Measurements from ENCODE around the gene TTI1. TPM values are rescaled to one million over a fixed set of nuclear protein-coding genes. Genes with fewer than 3 reads are reported as not detected.

Gene TTI1
- total RNA-seq, 1 donor from 2014 or later, result 51.9 TPM

DNA sequence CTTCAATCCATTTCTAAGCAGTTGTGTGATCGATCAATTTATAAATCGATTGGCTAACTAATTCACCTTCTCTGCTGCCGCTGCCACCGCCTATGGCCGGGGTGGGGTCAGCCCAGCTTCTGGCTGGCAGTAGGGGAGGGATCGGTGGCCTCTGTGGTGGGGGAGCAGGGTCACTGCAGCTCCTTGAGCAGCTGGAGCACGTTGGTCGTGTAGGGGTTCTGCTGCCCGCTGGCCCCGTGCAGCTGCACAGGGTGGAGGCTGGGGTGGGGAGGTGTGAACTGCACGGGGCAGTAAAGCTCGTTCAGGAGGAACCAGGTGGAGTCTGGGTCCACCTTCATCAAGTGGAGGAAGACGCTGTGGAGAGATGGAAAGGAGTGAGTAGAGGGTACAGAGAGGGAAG, 50.0 kb downstream of the TTI1 start:
- H3K36me3 Mint-ChIP-seq (ENCODE audit: insufficient read depth), result peaks cover 10% of the 10 kb centered on the region
- no peaks in the 10 kb centered on the region for H3K9me3 Mint-ChIP-seq (ENCODE audit: low read depth)
- no peak overlapping the region for H3K27ac Mint-ChIP-seq
- TF ChIP-seq, protein P1, sequence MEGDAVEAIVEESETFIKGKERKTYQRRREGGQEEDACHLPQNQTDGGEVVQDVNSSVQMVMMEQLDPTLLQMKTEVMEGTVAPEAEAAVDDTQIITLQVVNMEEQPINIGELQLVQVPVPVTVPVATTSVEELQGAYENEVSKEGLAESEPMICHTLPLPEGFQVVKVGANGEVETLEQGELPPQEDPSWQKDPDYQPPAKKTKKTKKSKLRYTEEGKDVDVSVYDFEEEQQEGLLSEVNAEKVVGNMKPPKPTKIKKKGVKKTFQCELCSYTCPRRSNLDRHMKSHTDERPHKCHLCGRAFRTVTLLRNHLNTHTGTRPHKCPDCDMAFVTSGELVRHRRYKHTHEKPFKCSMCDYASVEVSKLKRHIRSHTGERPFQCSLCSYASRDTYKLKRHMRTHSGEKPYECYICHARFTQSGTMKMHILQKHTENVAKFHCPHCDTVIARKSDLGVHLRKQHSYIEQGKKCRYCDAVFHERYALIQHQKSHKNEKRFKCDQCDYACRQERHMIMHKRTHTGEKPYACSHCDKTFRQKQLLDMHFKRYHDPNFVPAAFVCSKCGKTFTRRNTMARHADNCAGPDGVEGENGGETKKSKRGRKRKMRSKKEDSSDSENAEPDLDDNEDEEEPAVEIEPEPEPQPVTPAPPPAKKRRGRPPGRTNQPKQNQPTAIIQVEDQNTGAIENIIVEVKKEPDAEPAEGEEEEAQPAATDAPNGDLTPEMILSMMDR (IDR thresholded peaks at IDR 0.05; ENCODE audit: unreplicated experiment), result no peak
- DNase-seq (ENCODE audit: low spot score, unreplicated experiment), result no peak
- peaks cover 13% of the 10 kb centered on the region for H3K4me1 Mint-ChIP-seq (ENCODE audit: low read depth)
- no peak overlapping the region for H3K4me3 Mint-ChIP-seq (ENCODE audit: low read depth)
- H3K27me3 Mint-ChIP-seq, result no peaks in the 10 kb centered on the region

DNA sequence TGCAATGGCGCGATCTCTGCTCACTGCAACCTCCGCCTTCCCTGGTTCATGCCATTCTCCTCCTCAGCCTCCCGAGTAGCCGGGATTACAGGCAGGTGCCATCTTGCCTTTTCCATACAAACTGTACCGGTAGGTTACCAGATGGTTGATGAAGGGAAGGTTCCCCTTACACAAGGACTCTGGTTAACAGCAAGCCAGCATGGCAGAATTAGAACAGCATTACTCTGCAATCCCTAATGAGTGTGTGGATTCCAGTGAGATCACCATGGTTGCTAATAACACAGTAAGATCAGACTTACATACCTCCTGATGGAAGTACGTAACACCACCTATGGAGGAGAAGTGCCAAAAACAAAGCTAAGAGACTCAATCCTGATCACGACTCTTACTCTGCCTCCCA, 51.7 kb downstream of the TTI1 start:
- Mint-ChIP-seq H3K9me3 (ENCODE audit: low read depth) (no peaks in the 10 kb centered on the region), H3K27me3 (peaks cover 4% of the 10 kb centered on the region), H3K4me1 (ENCODE audit: low read depth) (peaks cover 4% of the 10 kb centered on the region), H3K36me3 (ENCODE audit: insufficient read depth) (peaks cover 10% of the 10 kb centered on the region), H3K27ac (no peak overlapping the region), H3K4me3 (ENCODE audit: low read depth) (no peak overlapping the region)
- TF ChIP-seq, protein P1 (IDR thresholded peaks at IDR 0.05; ENCODE audit: unreplicated experiment), result no peak
- DNase-seq (ENCODE audit: low spot score, unreplicated experiment), result no peak

DNA sequence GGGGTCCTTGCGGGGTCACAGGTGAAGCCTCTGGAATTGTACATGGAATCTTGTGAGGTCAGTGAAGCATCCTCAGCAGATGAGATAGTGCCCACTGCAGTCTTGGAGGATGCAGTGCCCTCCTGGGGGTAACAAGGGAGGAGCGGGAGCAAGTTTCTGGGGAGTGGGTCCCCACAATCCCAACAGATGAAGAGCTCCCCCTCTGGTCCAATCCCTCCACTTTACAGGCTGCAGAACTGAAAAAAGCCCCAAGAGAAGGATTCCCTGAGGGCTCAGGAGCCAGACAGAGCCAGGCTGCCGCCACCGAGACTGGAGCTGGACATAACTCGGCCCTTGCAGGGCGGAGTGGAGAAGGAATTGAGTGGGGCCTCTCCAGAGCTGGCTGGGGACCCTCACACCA, 52.4 kb downstream of the TTI1 start:
- Mint-ChIP-seq H3K9me3 (ENCODE audit: low read depth) (no peaks in the 10 kb centered on the region), H3K27me3 (peaks cover 4% of the 10 kb centered on the region), H3K36me3 (ENCODE audit: insufficient read depth) (peaks cover 10% of the 10 kb centered on the region), H3K27ac (no peak overlapping the region), H3K4me3 (ENCODE audit: low read depth) (no peak overlapping the region), H3K4me1 (ENCODE audit: low read depth) (peaks cover 4% of the 10 kb centered on the region)
- TF ChIP-seq, protein P1 (IDR thresholded peaks at IDR 0.05; ENCODE audit: unreplicated experiment), result no peak
- no peak for DNase-seq (ENCODE audit: low spot score, unreplicated experiment)

DNA sequence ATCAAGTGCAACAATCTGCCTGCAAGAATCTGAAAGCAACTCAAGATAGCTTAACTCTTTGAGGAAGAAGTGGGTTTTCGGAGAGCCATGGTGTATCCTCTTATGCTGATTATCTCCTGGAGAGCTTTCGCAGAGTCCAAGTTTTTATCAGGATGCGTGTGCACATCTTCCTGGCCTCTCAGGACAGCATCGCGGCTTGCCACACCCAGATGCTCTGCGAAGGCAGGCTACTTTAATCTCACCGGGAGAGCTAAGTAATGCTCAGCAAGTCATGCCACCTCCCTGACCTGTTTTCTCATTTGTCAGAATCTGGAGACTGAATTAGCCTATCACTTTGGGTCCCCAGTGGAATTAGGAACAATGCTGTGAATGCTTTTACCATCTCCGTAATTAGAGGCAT, 52.9 kb downstream of the TTI1 start:
- peaks cover 10% of the 10 kb centered on the region for H3K36me3 Mint-ChIP-seq (ENCODE audit: insufficient read depth)
- no peaks in the 10 kb centered on the region for H3K9me3 Mint-ChIP-seq (ENCODE audit: low read depth)
- H3K27ac Mint-ChIP-seq, result no peak overlapping the region
- no peak for DNase-seq (ENCODE audit: low spot score, unreplicated experiment)
- TF ChIP-seq, protein P1 (IDR thresholded peaks at IDR 0.05; ENCODE audit: unreplicated experiment), result no peak
- peaks cover 4% of the 10 kb centered on the region for H3K27me3 Mint-ChIP-seq
- no peak overlapping the region for H3K4me3 Mint-ChIP-seq (ENCODE audit: low read depth)
- peaks cover 4% of the 10 kb centered on the region for H3K4me1 Mint-ChIP-seq (ENCODE audit: low read depth)

DNA sequence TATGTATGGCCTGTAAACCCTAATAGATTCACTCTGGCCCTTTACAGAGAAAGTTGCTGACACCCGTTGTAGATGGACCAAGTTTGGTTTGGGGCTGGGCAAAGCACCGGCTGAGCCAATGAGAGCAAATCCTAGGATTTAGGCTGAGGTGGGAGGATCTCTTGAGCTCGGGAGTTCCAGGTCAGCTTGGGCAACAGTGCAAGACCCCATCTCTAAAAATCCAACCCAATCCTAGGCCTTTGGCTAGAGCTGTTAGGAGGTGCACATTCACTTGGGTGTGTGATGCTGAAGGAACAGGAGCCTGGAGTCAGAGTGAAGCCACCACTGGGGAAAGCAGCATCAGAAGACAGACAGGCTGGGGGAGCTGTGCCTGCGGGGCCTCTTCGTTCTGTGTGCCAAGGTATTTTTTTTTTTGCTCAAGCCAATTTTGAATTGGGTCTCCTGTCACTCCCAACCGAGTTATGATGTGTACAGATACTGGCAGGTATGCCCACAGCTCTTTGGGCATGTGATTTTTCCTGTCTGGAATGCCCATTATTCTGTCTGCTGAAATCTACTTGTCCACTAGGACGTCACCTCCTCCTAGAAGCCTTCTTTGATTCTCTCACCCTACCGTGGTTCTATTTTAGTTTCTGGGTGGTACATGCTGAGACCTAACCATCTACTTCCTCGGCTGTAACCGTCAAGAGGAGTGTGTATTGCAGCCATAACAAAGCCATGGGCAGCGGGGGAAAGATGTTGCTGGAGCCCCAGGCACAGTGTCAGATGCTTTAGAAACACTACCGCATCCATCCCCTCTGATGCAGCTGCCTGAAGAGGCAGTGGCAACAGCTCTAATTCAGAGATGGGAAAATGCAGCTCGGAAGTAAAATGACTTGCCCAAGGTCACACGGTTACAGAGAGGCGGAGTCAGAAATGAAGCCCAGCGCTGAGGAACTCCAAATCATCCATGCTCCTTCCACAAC, 54.0 kb downstream of the TTI1 start:
- Mint-ChIP-seq H3K4me3 (ENCODE audit: low read depth) (no peak overlapping the region), H3K9me3 (ENCODE audit: low read depth) (no peaks in the 10 kb centered on the region), H3K36me3 (ENCODE audit: insufficient read depth) (peaks cover 10% of the 10 kb centered on the region), H3K4me1 (ENCODE audit: low read depth) (peaks cover 4% of the 10 kb centered on the region), H3K27ac (no peak overlapping the region), H3K27me3 (peaks cover 4% of the 10 kb centered on the region)
- no peak for DNase-seq (ENCODE audit: low spot score, unreplicated experiment)
- TF ChIP-seq, protein P1 (IDR thresholded peaks at IDR 0.05; ENCODE audit: unreplicated experiment), result no peak

All from progenitor cell of endocrine pancreas (in vitro differentiated cells).